Endodermal cell (in vitro differentiated cells): ENCODE data around the gene LARGE1. TPM values are rescaled to one million over a fixed set of nuclear protein-coding genes. Genes with fewer than 3 reads are reported as not detected.

Experiments
- DNase-seq: peaks from one replicate; pipeline ENCODE4 v3.0.0-alpha.2; 2017
- H3K27ac ChIP-seq: 2 replicates; pipeline ENCODE4 v1.5.1; 2013; ENCODE audit warnings: mild to moderate bottlenecking, low read depth, low read length, moderate library complexity
- H3K27me3 ChIP-seq: 2 replicates; pipeline ENCODE4 v1.6.1; 2013; ENCODE audit warnings: mild to moderate bottlenecking, low read length, moderate library complexity; ENCODE audit not compliant: insufficient read depth, control insufficient read depth, poor library complexity, severe bottlenecking
- H3K36me3 ChIP-seq: 2 replicates; pipeline ENCODE4 v1.7.0; 2013; ENCODE audit warnings: mild to moderate bottlenecking, low read length, moderate library complexity; ENCODE audit not compliant: control insufficient read depth, insufficient read depth
- H3K4me1 ChIP-seq: one replicate; pipeline ENCODE4 v1.7.0; 2013; ENCODE audit warnings: low read length; ENCODE audit not compliant: control insufficient read depth, insufficient read depth
- H3K4me3 ChIP-seq: 2 replicates; pipeline ENCODE4 v1.5.1; 2013; ENCODE audit warnings: mild to moderate bottlenecking, low read length, moderate library complexity
- H3K9ac ChIP-seq: 2 replicates; pipeline ENCODE4 v1.6.1; 2013; ENCODE audit warnings: mild to moderate bottlenecking, low read length, moderate library complexity; ENCODE audit not compliant: poor library complexity, severe bottlenecking; ENCODE audit errors: extremely low read depth
- H3K9me3 ChIP-seq: 2 replicates; pipeline ENCODE4 v1.6.1; 2013; ENCODE audit warnings: mild to moderate bottlenecking, low read length, moderate library complexity; ENCODE audit not compliant: control insufficient read depth
- H3K27ac Mint-ChIP-seq: 2 replicates; pipeline ENCODE4 v1.8.0; 2020; ENCODE audit warnings: mixed read lengths
- H3K27me3 Mint-ChIP-seq: 2 replicates; pipeline ENCODE4 v1.8.0; 2021; ENCODE audit warnings: mild to moderate bottlenecking, mixed read lengths; ENCODE audit not compliant: insufficient read depth
- H3K36me3 Mint-ChIP-seq: 2 replicates; pipeline ENCODE4 v1.8.0; 2020; ENCODE audit warnings: low read depth, mixed read lengths
- H3K4me1 Mint-ChIP-seq: 2 replicates; pipeline ENCODE4 v1.8.0; 2020; ENCODE audit warnings: mixed read lengths
- H3K4me3 Mint-ChIP-seq: 2 replicates; pipeline ENCODE4 v1.8.0; 2020; ENCODE audit warnings: mild to moderate bottlenecking, moderate library complexity, mixed read lengths
- H3K9me3 Mint-ChIP-seq: 2 replicates; pipeline ENCODE4 v1.8.0; 2020; ENCODE audit warnings: mild to moderate bottlenecking, mixed read lengths
- WGBS, 2 experiments: methylation state at CpG; one replicate each; pipeline versions ENCODE4 v1.1.5 to v1.1.7; 2013; ENCODE audit warnings: missing lambda C conversion rate in 2 of 2, mixed read lengths in 1 of 2; ENCODE audit not compliant: insufficient coverage in 1 of 2, insufficient read length in 1 of 2; 5-methylcytosine and 5-hydroxymethylcytosine counted together
- total RNA-seq, 2 donors: library from RNA; stranded (reverse); fragmentation: NEBNext Ultra II Directional in 1 of 2; extraction: Animal tissue kit (Norgen Biotek cat#: 25700) in 1 of 2; gene quantifications; 2 replicates in 1 of 2; 3 replicates in 1 of 2; pipeline ENCODE4 v1.2.1, GENCODE V29; 2021
- TF ChIP-seq, protein P1 (sequence below): fragments of 200-600 bp; sonication (generic); conservative IDR thresholded peaks from 2 replicates; pipeline ENCODE4 v1.5.0; 2021; ENCODE audit warnings: antibody characterized with exemption, mild to moderate bottlenecking

LARGE1 gene
- total RNA-seq, 2 donors from 2014 or later = 17.5 to 24.3 TPM

DNA sequence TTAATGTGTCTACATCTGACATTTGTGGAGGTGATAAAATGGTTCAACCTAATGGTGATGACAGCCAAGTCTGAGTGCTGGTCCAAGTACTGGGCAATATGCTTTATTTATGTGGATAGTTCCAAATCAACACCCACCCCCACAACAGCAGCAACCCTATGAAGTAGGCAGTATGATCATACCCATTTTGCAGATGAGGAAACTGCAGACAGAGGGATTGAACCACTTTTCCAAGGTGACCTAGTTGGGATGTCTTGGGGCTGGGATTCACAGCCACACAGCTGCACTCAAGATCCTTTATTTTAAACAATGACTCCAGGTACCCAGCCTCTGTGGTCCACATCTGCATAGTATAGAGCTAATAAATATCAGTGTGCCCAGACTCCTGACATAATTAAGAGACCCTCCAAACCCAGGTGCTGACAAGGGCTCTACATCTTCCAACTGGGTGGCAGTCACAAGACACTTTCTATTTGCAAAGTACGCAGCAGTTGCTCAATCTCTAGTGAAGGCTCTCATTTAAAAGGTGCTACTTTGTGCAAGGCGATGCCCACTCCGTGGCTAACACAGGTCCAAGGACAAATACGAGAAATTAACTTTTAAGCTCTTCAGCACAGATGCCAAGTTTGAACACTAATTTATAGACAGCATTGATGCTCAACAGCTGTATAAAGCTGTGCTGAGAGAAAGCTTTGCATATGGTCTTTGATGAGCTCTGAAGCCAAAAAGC lies 426.6 kb downstream of the LARGE1 start:
- no peaks in the 10 kb centered on the region for H3K36me3 ChIP-seq
- Mint-ChIP-seq H3K36me3 (peaks cover 2% of the 10 kb centered on the region), H3K4me1 (peaks cover 18% of the 10 kb centered on the region), H3K27ac (no peak overlapping the region), H3K4me3 (no peak overlapping the region), H3K9me3 (peaks cover 12% of the 10 kb centered on the region), H3K27me3 (peaks cover 56% of the 10 kb centered on the region)
- no peak overlapping the region for H3K4me3 ChIP-seq
- 93% methylated on average over 4 of the region's 4 CpGs for WGBS, 2 experiments
- TF ChIP-seq, protein P1, sequence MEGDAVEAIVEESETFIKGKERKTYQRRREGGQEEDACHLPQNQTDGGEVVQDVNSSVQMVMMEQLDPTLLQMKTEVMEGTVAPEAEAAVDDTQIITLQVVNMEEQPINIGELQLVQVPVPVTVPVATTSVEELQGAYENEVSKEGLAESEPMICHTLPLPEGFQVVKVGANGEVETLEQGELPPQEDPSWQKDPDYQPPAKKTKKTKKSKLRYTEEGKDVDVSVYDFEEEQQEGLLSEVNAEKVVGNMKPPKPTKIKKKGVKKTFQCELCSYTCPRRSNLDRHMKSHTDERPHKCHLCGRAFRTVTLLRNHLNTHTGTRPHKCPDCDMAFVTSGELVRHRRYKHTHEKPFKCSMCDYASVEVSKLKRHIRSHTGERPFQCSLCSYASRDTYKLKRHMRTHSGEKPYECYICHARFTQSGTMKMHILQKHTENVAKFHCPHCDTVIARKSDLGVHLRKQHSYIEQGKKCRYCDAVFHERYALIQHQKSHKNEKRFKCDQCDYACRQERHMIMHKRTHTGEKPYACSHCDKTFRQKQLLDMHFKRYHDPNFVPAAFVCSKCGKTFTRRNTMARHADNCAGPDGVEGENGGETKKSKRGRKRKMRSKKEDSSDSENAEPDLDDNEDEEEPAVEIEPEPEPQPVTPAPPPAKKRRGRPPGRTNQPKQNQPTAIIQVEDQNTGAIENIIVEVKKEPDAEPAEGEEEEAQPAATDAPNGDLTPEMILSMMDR = no peak
- no peaks in the 10 kb centered on the region for H3K4me1 ChIP-seq
- H3K9me3 ChIP-seq = no peaks in the 10 kb centered on the region
- H3K27me3 ChIP-seq = peaks cover 5% of the 10 kb centered on the region
- DNase-seq = no peak
- no peak overlapping the region for H3K27ac ChIP-seq
- H3K9ac ChIP-seq = no peak overlapping the region

DNA sequence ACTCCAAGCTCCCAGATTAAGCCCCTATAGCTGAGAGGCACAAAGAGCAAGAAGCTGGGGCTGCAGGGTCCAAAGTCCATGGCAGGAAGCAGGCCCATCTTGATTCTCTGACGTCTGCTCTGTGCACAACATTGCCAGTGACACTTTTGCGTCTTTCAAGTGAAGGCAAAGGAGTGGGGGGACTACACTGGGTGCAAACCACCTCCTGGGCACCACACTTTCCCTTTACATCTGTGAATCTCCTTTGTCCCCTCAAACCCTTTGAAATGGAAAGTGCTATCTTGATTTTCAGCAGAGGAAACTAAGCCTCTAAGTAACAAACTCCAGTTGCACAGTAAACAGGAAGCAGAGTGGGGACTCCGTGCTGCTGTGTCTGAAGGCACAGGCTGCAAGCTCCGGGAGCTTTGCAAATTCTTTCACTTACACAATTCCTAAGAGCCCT lies 428.0 kb downstream of the LARGE1 start:
- Histone ChIP-seq H3K9me3 (no peaks in the 10 kb centered on the region), H3K36me3 (no peaks in the 10 kb centered on the region), H3K4me3 (no peak overlapping the region), H3K9ac (no peak overlapping the region), H3K4me1 (peaks cover 4% of the 10 kb centered on the region), H3K27me3 (peaks cover 5% of the 10 kb centered on the region), H3K27ac (no peak overlapping the region)
- Mint-ChIP-seq H3K27ac (peak overlapping the region; percentile 15), H3K4me3 (no peak overlapping the region), H3K4me1 (peaks cover 25% of the 10 kb centered on the region), H3K27me3 (peaks cover 44% of the 10 kb centered on the region), H3K36me3 (peaks cover 2% of the 10 kb centered on the region), H3K9me3 (peaks cover 12% of the 10 kb centered on the region)
- 33 to 37% methylated on average over 3 to 4 of the region's 4 CpGs for WGBS, 2 experiments
- peak; percentile 60 for DNase-seq
- TF ChIP-seq, protein P1 = no peak

DNA sequence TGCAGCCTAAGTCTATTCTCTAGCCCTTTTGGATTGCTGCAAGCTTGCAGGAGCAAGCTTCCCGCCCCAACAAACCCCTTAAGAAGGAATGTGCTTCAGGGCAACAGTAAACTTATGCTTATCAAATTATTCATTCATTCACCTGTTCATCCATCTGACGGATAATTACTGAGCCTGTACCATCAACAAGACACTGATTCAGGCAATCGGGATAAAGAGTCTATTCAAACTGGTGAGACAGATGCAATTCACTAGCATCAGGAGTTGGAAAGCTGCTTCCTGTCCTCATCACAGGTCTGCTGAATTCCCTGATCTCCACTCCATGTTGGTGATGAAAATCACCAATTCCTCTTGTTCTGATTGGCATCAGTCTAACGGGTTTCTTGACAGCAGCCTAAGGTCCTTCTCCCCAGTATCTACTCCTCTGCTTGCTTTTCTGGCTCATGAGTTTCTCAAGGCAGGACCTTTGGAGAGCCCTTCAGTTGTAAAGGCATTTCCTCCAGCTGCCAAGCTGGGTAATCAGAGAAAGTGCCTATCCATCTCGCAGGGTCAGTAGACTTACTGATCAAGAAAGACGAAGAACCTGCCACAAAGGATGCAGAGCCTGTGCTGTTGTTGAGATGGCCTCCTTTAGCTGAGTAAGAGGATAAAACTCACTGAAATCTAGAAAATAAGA lies 433.1 kb downstream of the LARGE1 start:
- Histone ChIP-seq H3K4me3 (no peak overlapping the region), H3K9ac (no peak overlapping the region), H3K36me3 (no peaks in the 10 kb centered on the region), H3K9me3 (no peaks in the 10 kb centered on the region), H3K27me3 (no peaks in the 10 kb centered on the region), H3K27ac (no peak overlapping the region), H3K4me1 (peaks cover 10% of the 10 kb centered on the region)
- WGBS, 2 experiments = 91 to 92% methylated on average over 6 of the region's 6 CpGs
- Mint-ChIP-seq H3K4me1 (peaks cover 25% of the 10 kb centered on the region), H3K36me3 (no peaks in the 10 kb centered on the region), H3K9me3 (peaks cover 7% of the 10 kb centered on the region), H3K27ac (no peak overlapping the region), H3K4me3 (no peak overlapping the region), H3K27me3 (peaks cover 23% of the 10 kb centered on the region)
- DNase-seq = no peak
- TF ChIP-seq, protein P1 = no peak
